Measurements from ENCODE around the gene FAM53A. TPM values are rescaled to one million over a fixed set of nuclear protein-coding genes. Genes with fewer than 3 reads are reported as not detected.
"Not testable (repeated sequence)": the region's sequence is repeated elsewhere in the genome, so short reads cannot be mapped to it uniquely, and the experiment has no call there.

FAM53A gene
- total RNA-seq, 2 donors from 2014 or later: 1.8 to 2.6 TPM

DNA sequence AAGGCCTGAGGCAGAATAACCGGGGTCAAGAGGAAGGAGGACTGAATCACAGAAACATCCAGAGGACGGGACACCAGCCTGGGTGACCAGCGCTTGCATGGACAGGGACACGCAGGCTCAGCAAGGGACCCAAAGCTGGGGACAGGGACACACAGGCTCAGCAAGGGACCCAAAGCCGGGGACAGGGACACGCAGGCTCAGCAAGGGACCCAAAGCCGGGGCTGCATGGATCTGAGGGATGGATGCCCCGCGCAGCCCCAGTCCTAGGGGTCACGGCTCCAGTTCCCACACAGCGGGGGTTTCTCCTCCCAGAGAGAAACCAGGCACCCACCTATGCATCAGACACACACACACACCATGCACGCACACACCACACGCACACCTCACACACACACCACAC, 32.5 kb downstream of the FAM53A start:
- H3K36me3 Mint-ChIP-seq (ENCODE audit: low read depth): no peaks in the 10 kb centered on the region
- no peak for ATAC-seq (replicated peaks)
- no peaks in the 10 kb centered on the region for H3K4me1 Mint-ChIP-seq
- no peak overlapping the region for H3K27ac Mint-ChIP-seq
- no peak overlapping the region for H3K4me3 Mint-ChIP-seq
- no peaks in the 10 kb centered on the region for H3K27me3 Mint-ChIP-seq
- no peaks in the 10 kb centered on the region for H3K9me3 Mint-ChIP-seq

DNA sequence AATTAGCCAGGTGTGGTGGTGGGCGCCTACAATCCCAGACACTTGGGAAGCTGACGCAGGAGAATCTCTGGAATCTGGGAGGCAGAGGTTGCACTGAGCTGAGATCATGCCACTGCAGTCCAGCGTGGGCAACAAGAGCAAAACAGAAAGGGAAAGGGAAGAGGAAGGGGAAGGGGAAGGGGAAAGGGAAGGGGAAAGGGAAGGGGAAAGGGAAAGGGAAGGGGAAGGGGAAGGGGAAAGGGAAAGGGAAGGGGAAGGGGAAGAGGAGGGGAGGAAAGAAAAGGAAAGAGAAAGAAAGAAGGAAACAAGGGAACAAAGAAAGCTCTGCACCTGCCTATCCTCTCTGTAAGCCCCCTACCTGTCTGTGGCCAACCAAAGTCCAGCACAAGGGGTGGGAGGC, 35.2 kb downstream of the FAM53A start:
- Mint-ChIP-seq H3K36me3 (ENCODE audit: low read depth) (no peaks in the 10 kb centered on the region), H3K4me3 (no peak overlapping the region), H3K4me1 (no peaks in the 10 kb centered on the region), H3K27ac (no peak overlapping the region), H3K27me3 (no peaks in the 10 kb centered on the region), H3K9me3 (no peaks in the 10 kb centered on the region)
- no peak for ATAC-seq (replicated peaks)

DNA sequence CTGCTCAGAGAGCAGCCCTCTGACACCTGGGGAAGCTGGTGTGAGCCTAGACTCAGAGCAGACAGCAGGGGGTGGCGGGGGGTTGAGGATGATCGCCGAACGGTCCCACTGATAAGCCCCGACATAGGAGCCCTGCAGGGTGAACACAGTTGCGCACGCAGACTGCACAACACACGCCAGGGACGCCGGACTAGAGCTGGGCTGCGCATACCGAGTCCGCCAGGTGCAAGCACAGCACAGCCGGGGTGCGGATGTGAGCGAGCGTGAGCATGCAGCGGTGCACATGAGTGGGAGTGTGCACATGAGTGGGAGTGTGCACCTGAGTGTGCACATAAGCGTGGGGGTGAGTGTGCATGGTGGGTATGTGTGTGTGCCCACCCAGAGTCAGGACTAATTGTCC, 36.7 kb downstream of the FAM53A start:
- Mint-ChIP-seq H3K27ac (peak overlapping the region; percentile 17), H3K4me1 (no peaks in the 10 kb centered on the region), H3K9me3 (no peaks in the 10 kb centered on the region), H3K27me3 (no peaks in the 10 kb centered on the region), H3K36me3 (ENCODE audit: low read depth) (no peaks in the 10 kb centered on the region), H3K4me3 (no peak overlapping the region)
- no peak for ATAC-seq (replicated peaks)

DNA sequence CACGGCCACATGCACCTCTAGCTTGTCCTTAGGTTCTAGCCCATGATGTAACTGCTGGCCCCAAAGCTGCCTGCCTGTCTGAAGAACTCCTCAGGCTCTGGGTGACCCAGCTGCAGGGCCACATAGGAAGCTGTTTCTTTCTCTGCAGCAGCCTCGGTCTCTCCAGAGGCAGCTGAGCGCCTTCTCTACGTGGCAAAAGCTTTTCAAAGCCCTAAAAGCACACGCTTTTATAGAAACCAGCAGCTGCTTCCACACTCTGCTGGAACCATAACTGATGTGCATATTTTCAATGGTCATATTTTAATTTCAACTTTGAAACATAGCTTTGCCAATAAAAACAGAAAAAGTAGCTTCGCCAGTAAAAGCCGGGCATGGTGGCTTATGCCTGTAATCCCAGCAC, 37.4 kb downstream of the FAM53A start:
- Mint-ChIP-seq H3K27ac (no peak overlapping the region), H3K36me3 (ENCODE audit: low read depth) (no peaks in the 10 kb centered on the region), H3K4me1 (no peaks in the 10 kb centered on the region), H3K27me3 (no peaks in the 10 kb centered on the region), H3K4me3 (no peak overlapping the region), H3K9me3 (no peaks in the 10 kb centered on the region)
- no peak for ATAC-seq (replicated peaks)

DNA sequence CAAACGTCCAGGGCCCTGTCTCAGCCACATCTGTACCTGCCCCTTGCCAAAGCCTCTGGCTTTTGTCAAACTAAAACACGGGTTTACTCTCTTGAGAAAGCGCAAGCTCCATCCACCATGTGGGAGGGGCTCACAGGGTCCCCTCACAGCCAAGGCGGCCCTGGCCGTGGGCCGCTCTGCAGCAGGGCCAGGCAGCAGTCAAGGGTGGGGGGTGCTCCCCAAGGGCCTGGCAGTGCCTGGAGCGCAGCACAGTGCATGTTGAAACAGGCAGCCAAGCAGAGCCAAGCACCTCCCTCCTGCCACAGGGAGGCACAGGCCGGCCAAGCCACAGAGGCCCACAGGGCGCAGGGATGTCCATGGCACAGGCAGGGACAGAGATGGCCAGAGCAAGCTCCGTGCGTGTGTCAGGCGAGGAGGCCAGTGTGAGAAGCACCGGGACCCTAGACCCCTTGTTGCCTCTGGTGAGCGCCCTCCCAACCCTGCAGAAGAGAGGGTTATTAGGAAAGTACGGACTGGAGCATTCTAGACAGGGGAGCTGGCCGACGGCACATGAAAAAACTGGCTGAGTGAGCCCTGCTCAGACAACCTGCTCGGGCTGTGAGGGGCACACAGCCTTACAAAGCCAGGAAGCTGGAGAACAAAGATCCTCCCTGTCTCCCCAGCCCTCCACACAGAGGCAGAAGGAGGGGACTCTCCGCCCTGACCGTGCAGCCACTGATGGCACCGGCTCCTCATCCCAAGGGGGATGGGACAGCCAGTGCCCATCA, 39.0 kb downstream of the FAM53A start:
- H3K36me3 Mint-ChIP-seq (ENCODE audit: low read depth): no peaks in the 10 kb centered on the region

DNA sequence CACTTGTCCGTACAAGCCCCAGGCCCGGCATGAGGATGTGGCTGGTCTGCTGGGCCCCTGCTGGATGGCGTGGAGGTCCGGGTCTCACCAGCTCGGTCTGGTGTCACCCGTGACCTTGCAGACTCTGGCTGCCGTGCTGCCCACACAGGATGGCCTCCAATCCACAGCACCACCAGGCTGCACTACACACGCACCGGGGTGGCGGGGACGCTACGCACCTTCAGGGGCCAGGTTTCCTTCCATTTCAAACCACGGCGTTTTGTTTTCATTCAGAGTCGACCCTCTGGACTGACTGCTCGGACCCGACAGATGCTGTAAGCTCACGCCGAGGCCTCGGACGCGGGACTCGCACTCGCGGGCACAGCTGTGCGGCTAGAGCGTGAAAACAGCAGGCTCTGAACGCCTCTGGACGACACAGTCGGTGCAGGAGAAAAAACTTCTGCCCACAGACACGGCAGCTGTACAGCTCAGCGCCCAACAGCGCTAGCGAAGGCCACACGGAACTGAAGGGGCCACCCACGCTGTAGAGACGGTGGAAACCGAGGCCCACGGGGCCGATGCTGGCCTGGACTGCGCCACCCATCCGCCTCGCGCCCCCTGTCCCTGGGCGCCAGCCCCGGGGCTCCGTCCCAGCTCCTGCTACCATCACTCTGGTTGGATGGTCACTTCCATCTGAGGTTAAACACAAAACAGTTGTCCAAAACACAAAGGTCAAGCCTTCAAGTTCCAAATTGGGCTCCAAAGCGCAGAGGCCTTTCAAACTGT, 40.0 kb downstream of the FAM53A start:
- no peaks in the 10 kb centered on the region for H3K36me3 Mint-ChIP-seq (ENCODE audit: low read depth)
- H3K4me3 Mint-ChIP-seq: no peak overlapping the region
- no peaks in the 10 kb centered on the region for H3K27me3 Mint-ChIP-seq
- no peak for ATAC-seq (replicated peaks)
- H3K27ac Mint-ChIP-seq: no peak overlapping the region
- H3K4me1 Mint-ChIP-seq: no peaks in the 10 kb centered on the region
- H3K9me3 Mint-ChIP-seq: no peaks in the 10 kb centered on the region

More for the DNA sequence above, 39.0 kb downstream of the FAM53A start:
- Mint-ChIP-seq H3K9me3 (no peaks in the 10 kb centered on the region), H3K4me1 (no peaks in the 10 kb centered on the region), H3K27me3 (no peaks in the 10 kb centered on the region), H3K27ac (no peak overlapping the region), H3K4me3 (no peak overlapping the region)
- ATAC-seq (replicated peaks): no peak

DNA sequence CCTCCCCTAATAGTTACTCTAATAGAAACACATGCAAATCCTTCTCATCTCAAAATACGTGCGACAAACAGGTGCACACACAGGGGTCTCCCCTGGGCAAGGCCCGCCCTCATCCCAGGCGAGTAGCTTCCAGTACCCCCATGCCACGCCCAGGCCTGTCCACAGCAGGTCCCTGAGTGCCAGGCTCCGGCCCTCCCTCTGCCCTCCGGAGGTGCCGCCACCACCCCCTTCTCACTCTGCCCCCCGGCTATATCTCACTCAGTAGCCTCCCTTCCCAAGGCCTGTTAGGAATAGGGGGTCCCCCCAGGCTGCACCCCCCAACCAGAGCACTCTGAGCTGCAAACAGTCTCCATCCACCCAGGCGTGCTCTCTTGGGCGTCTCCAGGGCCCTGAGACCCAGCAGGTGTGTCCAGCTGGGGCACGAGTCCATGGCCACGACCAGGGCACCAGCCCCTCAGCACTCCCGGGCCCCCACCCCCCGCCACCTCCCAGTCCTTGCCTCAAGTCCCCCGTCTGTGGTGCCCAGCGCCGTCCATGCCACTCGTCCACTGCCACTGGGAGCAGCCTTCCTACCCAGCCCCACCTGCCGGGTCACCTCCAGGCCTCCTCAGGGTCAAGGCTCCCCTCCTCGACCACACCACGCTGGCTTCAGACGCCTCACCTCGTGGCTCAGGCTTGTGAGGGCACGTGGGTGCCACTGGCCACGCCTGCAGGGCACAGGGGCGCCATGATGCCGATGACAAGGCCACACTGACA, 41.7 kb downstream of the FAM53A start:
- H3K36me3 Mint-ChIP-seq (ENCODE audit: low read depth): no peaks in the 10 kb centered on the region
- no peaks in the 10 kb centered on the region for H3K4me1 Mint-ChIP-seq
- H3K27ac Mint-ChIP-seq: no peak overlapping the region
- no peaks in the 10 kb centered on the region for H3K27me3 Mint-ChIP-seq
- no peak for ATAC-seq (replicated peaks)
- H3K9me3 Mint-ChIP-seq: no peaks in the 10 kb centered on the region
- H3K4me3 Mint-ChIP-seq: no peak overlapping the region

DNA sequence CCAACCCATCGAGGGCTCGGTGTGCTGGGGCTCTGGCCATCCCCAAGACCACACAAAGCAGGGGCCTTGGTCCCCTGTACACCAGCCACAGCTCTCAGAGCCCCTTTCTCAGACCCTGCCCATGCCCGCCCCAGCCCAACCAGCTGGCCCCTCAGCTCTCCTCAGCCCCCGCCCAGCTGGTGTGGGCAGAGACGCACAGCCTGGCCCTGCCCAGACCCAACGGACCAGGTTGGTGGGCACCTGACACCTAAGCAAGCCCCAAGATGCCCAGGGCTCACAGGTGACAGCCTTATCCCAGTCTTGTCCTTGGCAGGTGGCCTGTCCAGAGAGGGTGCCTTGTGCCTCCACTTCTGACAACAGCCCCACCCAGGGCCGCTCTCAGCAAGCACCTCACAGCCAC, 42.4 kb downstream of the FAM53A start:
- Mint-ChIP-seq H3K27me3 (no peaks in the 10 kb centered on the region), H3K4me1 (no peaks in the 10 kb centered on the region), H3K4me3 (no peak overlapping the region), H3K9me3 (no peaks in the 10 kb centered on the region), H3K36me3 (ENCODE audit: low read depth) (no peaks in the 10 kb centered on the region), H3K27ac (no peak overlapping the region)
- ATAC-seq (replicated peaks): no peak

DNA sequence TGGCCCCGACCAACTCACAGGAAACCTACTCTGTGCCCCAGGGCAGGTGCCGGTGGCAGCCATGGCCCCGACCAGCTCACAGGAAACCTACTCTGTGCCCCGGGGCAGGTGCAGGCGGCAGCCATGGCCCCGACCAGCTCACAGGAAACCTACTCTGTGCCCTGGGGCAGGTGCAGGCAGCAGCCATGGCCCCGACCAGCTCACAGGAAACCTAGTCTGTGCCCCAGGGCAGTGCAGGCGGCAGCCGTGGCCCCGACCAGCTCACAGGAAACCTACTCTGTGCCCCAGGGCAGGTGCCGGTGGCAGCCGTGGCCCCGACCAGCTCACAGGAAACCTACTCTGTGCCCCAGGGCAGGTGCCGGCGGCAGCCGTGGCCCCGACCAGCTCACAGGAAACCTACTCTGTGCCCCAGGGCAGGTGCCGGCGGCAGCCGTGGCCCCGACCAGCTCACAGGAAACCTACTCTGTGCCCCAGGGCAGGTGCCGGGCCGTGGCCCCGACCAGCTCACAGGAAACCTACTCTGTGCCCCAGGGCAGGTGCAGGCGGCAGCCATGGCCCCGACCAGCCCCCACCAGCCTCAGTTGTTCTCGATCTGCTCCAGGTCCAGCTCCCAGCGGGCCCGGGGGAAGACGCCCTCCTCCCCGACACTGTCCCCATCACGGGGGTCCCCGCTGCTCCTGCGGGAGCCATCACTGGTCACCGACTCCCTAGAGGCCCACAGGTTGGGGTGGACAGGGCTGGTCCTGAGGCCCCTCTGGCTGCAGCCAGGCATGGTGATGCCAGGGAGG, 43.2 kb downstream of the FAM53A start:
- H3K36me3 Mint-ChIP-seq (ENCODE audit: low read depth); H3K27ac Mint-ChIP-seq; ATAC-seq (replicated peaks); H3K4me1 Mint-ChIP-seq; H3K27me3 Mint-ChIP-seq; H3K9me3 Mint-ChIP-seq; H3K4me3 Mint-ChIP-seq: not testable (repeated sequence)

DNA sequence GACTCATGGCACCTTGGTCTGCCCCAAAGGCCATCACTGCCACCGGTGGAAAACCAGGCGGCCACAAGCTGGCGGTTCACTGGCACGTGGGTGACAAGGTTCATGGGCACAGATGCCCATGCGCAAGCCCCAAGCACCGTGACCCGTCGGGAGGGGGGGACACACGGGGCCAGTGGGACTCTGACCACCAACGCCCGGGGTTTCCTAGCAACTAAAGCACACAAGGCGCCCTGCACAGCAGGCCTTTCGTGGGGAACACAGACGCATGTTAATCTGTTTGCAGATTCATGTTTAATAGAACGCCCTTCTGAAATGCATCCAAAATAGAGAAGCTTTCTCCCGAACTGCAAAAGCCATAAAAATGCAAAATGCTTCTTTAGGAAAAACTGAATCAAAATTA, 43.9 kb downstream of the FAM53A start:
- no peaks in the 10 kb centered on the region for H3K4me1 Mint-ChIP-seq

DNA sequence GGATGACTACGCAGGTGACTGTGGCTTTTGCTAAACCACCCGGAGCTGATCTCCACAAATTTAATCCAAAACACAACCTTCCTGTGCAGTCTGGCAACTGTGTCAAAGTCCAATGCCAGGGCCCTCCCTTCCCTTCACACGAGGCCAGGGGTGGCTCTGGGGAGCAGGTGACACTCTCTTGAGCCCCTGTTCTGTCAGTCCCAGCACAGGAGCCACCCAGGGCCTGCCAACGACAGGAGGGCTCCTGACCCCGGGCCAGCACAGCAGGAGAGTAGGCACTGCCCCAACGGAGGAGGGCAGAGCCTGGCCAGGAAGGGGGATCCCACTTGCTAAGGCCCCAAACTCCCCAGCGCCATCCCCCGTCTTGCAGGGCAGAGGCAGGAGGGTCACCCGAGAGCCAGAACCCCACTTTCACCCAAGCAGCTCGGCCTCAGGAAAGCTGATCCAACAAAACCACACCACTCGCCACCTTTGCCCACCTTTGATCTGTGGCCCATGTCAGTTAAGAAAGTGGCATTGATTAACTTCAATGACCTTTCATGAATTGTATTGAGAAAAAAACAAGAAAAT, 44.7 kb downstream of the FAM53A start:
- H3K27ac Mint-ChIP-seq: no peak overlapping the region
- no peaks in the 10 kb centered on the region for H3K9me3 Mint-ChIP-seq
- no peak for ATAC-seq (replicated peaks)
- no peaks in the 10 kb centered on the region for H3K36me3 Mint-ChIP-seq (ENCODE audit: low read depth)
- H3K4me1 Mint-ChIP-seq: no peaks in the 10 kb centered on the region
- H3K4me3 Mint-ChIP-seq: no peak overlapping the region
- peaks cover 3% of the 10 kb centered on the region for H3K27me3 Mint-ChIP-seq

More for the DNA sequence above, 43.9 kb downstream of the FAM53A start:
- Mint-ChIP-seq H3K27me3 (no peaks in the 10 kb centered on the region), H3K4me3 (no peak overlapping the region), H3K36me3 (ENCODE audit: low read depth) (no peaks in the 10 kb centered on the region), H3K27ac (no peak overlapping the region), H3K9me3 (no peaks in the 10 kb centered on the region)
- no peak for ATAC-seq (replicated peaks)

DNA sequence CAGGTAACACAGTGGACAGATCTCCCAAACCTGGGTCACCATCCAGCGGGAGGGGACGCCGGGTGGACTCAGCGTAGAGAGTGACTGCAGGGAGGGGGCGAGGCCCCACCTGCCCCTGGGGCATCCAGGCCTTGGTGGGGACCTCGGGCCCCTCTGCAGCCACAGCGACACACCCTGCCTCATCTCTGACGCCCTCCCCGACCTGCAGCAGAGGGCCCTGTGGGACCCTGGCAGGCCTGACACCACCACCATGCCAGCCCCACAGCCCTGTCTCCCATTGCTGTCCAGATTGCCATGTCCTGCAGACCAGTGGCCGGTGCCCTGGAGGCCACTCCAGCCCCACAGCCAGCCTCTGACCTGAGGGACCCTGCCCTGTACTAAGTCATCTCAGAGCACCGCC, 45.2 kb downstream of the FAM53A start:
- H3K27ac Mint-ChIP-seq: no peak overlapping the region
- H3K4me3 Mint-ChIP-seq: no peak overlapping the region
- H3K36me3 Mint-ChIP-seq (ENCODE audit: low read depth): no peaks in the 10 kb centered on the region
- H3K27me3 Mint-ChIP-seq: peaks cover 3% of the 10 kb centered on the region
- no peak for ATAC-seq (replicated peaks)
- no peaks in the 10 kb centered on the region for H3K9me3 Mint-ChIP-seq
- H3K4me1 Mint-ChIP-seq: no peaks in the 10 kb centered on the region

DNA sequence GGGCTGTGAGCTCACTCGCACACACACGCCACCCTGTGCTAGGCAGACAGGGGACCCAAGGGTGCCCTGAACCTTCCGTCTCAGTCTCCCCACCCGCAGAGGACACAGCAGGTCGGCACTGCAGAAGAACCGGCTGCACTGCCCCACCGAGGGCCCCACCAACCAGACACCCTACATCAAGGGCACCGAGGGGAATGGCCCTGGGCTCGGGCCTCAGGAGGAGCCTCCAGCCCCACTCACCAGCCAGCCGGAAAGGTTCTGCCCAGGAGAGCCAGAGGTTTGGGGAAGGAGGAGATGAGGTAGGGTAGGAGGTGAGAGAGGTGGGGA, 45.9 kb downstream of the FAM53A start:
- H3K36me3 Mint-ChIP-seq (ENCODE audit: low read depth): no peaks in the 10 kb centered on the region
- no peak overlapping the region for H3K27ac Mint-ChIP-seq
- H3K4me1 Mint-ChIP-seq: no peaks in the 10 kb centered on the region
- no peak for ATAC-seq (replicated peaks)
- H3K9me3 Mint-ChIP-seq: no peaks in the 10 kb centered on the region
- peaks cover 3% of the 10 kb centered on the region for H3K27me3 Mint-ChIP-seq
- H3K4me3 Mint-ChIP-seq: no peak overlapping the region
